DMS114 treated with DMSO at 0.1 percent for 48 hours (cell line): ENCODE data around the gene SNRPA.
"Not testable (repeated sequence)": the region's sequence is repeated elsewhere in the genome, so short reads cannot be mapped to it uniquely, and the experiment has no call there.

ENCODE experiments used
- DNase-seq: peaks from one replicate; lab custom pipeline; 2025; ENCODE audit not compliant: unreplicated experiment; lab: John Stamatoyannopoulos, UW

The SNRPA gene

DNA sequence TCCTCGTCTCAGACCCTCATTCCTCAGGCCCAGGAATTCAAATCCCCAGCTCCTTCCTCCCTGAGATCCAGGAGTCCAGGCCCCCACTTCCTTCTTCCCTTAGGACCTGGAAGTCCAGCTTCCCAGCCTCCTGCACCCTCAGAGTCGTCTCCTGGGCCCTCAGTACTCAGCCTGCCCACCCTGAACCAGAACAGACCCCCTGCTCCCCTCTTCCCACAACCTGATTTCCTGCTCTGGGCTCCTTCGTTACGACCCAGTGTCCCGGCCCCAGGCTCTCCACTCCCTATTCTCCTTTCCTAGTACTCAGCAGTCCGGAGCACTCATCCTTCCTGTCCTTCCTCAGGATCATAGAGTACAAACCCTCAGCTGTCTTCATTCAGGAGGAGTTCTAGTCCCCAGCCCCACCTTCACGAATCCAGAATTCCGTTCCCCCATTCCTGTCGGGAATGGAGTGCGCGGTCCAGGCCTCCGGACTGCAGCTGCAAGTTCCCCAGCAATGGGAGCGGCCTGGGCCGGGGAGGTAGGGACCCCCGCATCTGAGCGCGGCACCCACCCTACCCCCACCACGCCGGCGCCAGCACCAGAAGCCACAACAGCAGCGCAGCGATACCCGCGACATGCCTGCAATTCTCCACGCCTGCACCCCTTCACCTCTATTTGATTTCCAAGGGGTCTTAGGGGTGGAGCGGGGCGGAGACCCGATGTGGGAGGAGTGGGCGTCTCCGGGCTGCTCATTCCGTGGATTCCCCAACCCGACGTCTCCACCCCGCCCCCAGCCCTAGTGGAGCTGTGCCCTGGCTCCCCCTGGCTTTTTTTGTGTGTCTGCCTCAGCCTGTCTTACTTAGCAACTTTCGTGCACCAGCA is 60.7 kb downstream of the SNRPA start:
- no peak for DNase-seq

DNA sequence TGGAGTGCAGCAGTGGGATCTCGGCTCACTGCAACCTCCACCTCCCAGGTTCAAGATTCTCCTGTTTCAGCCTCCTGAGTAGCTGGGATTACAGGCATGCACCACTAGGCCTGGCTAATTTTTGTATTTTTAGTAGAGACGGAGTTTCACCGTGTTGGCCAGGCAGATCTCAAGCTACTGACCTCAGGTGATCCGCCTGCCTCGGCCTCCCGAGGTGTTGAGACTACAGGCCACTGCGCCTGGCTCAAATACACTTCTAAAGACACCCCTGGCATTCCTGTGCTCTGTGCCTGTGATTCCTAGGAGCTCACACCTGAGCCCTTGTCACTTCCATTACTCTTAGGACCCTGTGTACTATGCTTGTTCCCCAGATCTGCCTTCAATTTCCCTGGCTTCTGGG is 61.6 kb downstream of the SNRPA start:
- not testable (repeated sequence) for DNase-seq

DNA sequence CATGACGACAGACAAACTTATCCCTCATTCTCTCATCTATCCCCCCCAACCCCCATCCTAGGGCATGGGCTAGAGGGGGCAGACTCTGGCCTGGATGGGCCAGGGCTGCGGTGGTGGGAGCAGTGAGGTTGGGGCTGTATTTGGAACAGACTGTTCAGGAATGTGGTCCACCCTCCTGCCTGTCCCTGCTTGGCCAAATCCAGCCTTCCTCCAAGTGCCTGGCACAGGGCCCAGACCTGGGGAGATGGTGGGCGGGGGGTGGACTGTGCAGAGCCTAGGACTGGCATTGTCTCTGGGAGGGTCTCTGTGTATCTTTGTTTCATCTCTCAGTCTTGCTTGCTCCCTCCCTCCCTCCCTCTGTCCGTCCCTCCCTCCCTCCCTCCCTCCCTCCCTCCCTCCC is 62.2 kb downstream of the SNRPA start:
- DNase-seq = no peak
